Smooth muscle cell (in vitro differentiated cells): Measurements from ENCODE around the gene JAM3. TPM values are rescaled to one million over a fixed set of nuclear protein-coding genes. Genes with fewer than 3 reads are reported as not detected.
A peak's percentile ranks its signal among the peaks of the same experiment; 100 is the strongest.

Experiments
- DNase-seq: peaks from one replicate; lab custom pipeline; 2025; ENCODE audit not compliant: unreplicated experiment; lab: John Stamatoyannopoulos, UW
- H2AFZ ChIP-seq: fragments of 200-600 bp; sonication (generic); 2 replicates; pipeline ENCODE4 v1.6.0; 2016; ENCODE audit warnings: antibody characterized with exemption, low read depth, mild to moderate bottlenecking
- H3F3A ChIP-seq: fragments of 200-600 bp; sonication (generic); 2 replicates; pipeline ENCODE4 v1.6.0; 2017; ENCODE audit warnings: antibody characterized with exemption, low read depth
- H3K27ac ChIP-seq: fragments of 200-600 bp; sonication (generic); 2 replicates; pipeline ENCODE4 v1.5.1; 2016; ENCODE audit warnings: low read depth, mild to moderate bottlenecking
- H3K27me3 ChIP-seq: fragments of 200-600 bp; sonication (generic); 2 replicates; pipeline ENCODE4 v1.6.1; 2016; ENCODE audit warnings: low read depth, mild to moderate bottlenecking
- H3K36me3 ChIP-seq: fragments of 200-600 bp; sonication (generic); 2 replicates; pipeline ENCODE4 v1.5.1; 2016; ENCODE audit warnings: low read depth
- H3K4me1 ChIP-seq: fragments of 200-600 bp; sonication (generic); 2 replicates; pipeline ENCODE4 v1.5.1; 2016; ENCODE audit warnings: low read depth
- H3K4me2 ChIP-seq: fragments of 200-600 bp; sonication (generic); 2 replicates; pipeline ENCODE4 v1.6.0; 2016; ENCODE audit warnings: mild to moderate bottlenecking
- H3K4me3 ChIP-seq: fragments of 200-600 bp; sonication (generic); 2 replicates; pipeline ENCODE4 v1.5.1; 2016; ENCODE audit warnings: mild to moderate bottlenecking
- H3K79me2 ChIP-seq: fragments of 200-600 bp; sonication (generic); 2 replicates; pipeline ENCODE4 v1.6.0; 2016; ENCODE audit warnings: low read depth, mild to moderate bottlenecking
- H3K9ac ChIP-seq: fragments of 200-600 bp; sonication (generic); 2 replicates; pipeline ENCODE4 v1.6.0; 2016; ENCODE audit warnings: low read depth
- H3K9me3 ChIP-seq: fragments of 200-600 bp; sonication (generic); replicated peaks from 2 replicates; pipeline ENCODE4 v1.5.1; 2016; ENCODE audit warnings: low read depth
- H4K20me1 ChIP-seq: fragments of 200-600 bp; sonication (generic); 2 replicates; pipeline ENCODE4 v1.6.0; 2016; ENCODE audit warnings: low read depth
- WGBS: methylation state at CpG from one replicate; pipeline ENCODE4 v1.1.7; 2016; ENCODE audit warnings: low lambda C conversion rate; 5-methylcytosine and 5-hydroxymethylcytosine counted together
- polyA plus RNA-seq: library from polyadenylated mRNA; unstranded; fragments of >200 nt; fragmentation: Nextera tagmentation; extraction: Ambion mirVana; gene quantifications from 2 replicates; pipeline ENCODE4 v1.2.1, GENCODE V29; 2016
- total RNA-seq: library from RNA; depleted of rRNA; stranded (reverse); fragments of >200 nt; gene quantifications from 2 replicates; pipeline ENCODE4 v1.2.3, GENCODE V29; 2014
- TF ChIP-seq, protein P1 (sequence below): fragments of 200-600 bp; sonication (generic); IDR thresholded peaks from 2 replicates; pipeline ENCODE4 v1.5.1; 2017; ENCODE audit warnings: borderline replicate concordance, mild to moderate bottlenecking, antibody characterized with exemption; ENCODE audit not compliant: insufficient read depth, poor library complexity, severe bottlenecking

The JAM3 gene
- total and polyA plus RNA-seq, 2 experiments from 2014 or later, result 75.5 to 82.9 TPM

DNA sequence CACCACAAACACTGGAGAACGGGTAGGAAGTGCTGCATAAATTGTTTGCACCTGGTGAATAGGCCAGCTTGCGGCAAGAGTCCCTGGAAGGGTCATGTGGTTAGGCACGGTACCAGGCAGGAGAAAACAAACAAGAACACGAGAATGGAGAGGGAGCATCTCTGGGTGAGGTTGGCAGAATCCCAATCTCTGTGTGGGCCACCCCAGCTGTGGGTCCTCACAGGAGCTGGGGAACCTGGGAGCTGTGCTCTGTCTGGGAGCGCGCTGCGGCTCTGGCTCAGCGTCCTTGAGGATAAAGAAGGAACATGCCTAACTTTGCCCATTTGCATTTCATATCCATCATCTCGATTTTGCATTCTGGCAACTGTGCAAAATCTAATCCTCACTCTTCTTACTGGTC is 46.1 kb upstream of the JAM3 start:
- H3K27me3 ChIP-seq, result peaks cover 10% of the 10 kb centered on the region
- H3K4me3 ChIP-seq, result no peak overlapping the region
- WGBS, result 86% methylated on average over 9 of the region's 9 CpGs
- TF ChIP-seq, protein P1, sequence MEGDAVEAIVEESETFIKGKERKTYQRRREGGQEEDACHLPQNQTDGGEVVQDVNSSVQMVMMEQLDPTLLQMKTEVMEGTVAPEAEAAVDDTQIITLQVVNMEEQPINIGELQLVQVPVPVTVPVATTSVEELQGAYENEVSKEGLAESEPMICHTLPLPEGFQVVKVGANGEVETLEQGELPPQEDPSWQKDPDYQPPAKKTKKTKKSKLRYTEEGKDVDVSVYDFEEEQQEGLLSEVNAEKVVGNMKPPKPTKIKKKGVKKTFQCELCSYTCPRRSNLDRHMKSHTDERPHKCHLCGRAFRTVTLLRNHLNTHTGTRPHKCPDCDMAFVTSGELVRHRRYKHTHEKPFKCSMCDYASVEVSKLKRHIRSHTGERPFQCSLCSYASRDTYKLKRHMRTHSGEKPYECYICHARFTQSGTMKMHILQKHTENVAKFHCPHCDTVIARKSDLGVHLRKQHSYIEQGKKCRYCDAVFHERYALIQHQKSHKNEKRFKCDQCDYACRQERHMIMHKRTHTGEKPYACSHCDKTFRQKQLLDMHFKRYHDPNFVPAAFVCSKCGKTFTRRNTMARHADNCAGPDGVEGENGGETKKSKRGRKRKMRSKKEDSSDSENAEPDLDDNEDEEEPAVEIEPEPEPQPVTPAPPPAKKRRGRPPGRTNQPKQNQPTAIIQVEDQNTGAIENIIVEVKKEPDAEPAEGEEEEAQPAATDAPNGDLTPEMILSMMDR, result no peak
- no peak overlapping the region for H3K4me2 ChIP-seq
- H3F3A ChIP-seq, result no peaks in the 10 kb centered on the region
- DNase-seq, result no peak
- H2AFZ ChIP-seq, result no peak overlapping the region
- no peaks in the 10 kb centered on the region for H4K20me1 ChIP-seq
- no peaks in the 10 kb centered on the region for H3K36me3 ChIP-seq
- H3K9ac ChIP-seq, result no peak overlapping the region
- no peaks in the 10 kb centered on the region for H3K9me3 ChIP-seq
- H3K27ac ChIP-seq, result no peak overlapping the region
- no peaks in the 10 kb centered on the region for H3K79me2 ChIP-seq
- peaks cover 11% of the 10 kb centered on the region for H3K4me1 ChIP-seq

DNA sequence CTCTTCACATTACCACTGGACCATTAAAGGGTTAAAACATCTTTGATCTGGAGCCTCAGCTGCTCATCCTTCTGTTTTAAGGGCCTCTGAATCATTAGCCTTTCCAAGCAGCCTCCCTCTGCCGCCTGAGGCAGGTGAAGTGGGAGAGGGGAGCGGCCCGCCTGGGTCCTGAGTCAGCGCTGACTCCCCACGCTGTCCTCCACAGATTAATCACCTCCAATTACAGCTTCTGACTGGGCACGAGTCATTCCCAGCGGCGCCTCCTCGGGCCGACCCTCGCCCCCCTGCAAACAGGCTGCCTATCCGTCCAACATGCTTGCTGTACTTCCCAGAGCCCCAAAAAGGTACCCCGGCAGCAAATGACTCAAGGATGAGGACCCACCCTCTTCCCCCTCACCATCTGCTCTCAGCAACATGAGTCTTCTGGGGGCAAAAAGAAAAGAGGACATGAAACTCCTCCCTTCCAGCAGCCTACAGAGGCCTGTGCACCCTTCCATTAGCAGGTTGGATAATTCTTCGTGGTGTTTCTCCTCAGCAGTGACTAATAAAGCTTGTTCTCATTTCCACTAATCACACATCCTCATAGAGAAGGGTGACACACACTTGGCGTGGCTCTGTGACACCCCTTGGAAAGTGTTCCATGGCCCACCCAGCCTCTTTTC is 44.3 kb upstream of the JAM3 start:
- Histone ChIP-seq H3K79me2 (no peaks in the 10 kb centered on the region), H3K36me3 (no peaks in the 10 kb centered on the region), H3K4me3 (no peak overlapping the region), H2AFZ (no peak overlapping the region), H3K4me1 (peaks cover 11% of the 10 kb centered on the region), H3K27ac (peak overlapping the region; percentile 18), H3K27me3 (peaks cover 18% of the 10 kb centered on the region), H3K9ac (no peak overlapping the region), H3K9me3 (no peaks in the 10 kb centered on the region), H4K20me1 (no peaks in the 10 kb centered on the region), H3K4me2 (no peak overlapping the region), H3F3A (no peaks in the 10 kb centered on the region)
- TF ChIP-seq, protein P1, result no peak
- WGBS, result 32% methylated on average over 15 of the region's 15 CpGs
- DNase-seq, result no peak

DNA sequence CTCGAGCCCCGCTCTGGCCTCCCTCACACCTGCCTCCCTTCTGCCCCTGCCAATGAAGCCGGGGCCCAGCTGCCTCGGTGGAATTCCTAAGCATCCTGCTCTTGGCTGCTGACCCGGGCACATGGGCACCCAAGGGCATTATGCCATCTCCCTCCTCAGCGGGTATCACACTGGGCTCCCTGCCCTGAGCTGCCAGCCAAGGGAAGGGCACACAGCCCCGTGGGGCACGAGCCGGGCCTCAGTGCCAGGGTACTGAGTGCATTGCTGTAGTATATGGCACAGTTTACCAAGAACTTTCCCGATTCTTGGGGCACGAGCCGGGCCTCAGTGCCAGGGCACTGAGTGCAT is 43.8 kb upstream of the JAM3 start:
- Histone ChIP-seq H3K27ac (peak overlapping the region; percentile 18), H3K4me1 (peaks cover 11% of the 10 kb centered on the region), H3K9ac (no peak overlapping the region), H4K20me1 (no peaks in the 10 kb centered on the region), H2AFZ (no peak overlapping the region), H3K4me3 (no peak overlapping the region), H3K36me3 (no peaks in the 10 kb centered on the region), H3K9me3 (no peaks in the 10 kb centered on the region), H3F3A (no peaks in the 10 kb centered on the region), H3K79me2 (no peaks in the 10 kb centered on the region), H3K4me2 (no peak overlapping the region), H3K27me3 (peaks cover 18% of the 10 kb centered on the region)
- WGBS, result 95% methylated on average over 12 of the region's 12 CpGs
- DNase-seq, result no peak
- TF ChIP-seq, protein P1, result no peak
